ENCODE measurements around the gene ANKRD24.
"Not testable (repeated sequence)": the region's sequence is repeated elsewhere in the genome, so short reads cannot be mapped to it uniquely, and the experiment has no call there.

ANKRD24 gene

GRCh38 chr19:4199699-4200293 lies 17.3 kb downstream of the ANKRD24 start:
- peak; percentile 57 for DNase-seq

- DNase-seq: no peak
Measured at GRCh38 chr19:4200940-4201542, 18.6 kb downstream of the ANKRD24 start.

GRCh38 chr19:4201798-4202197 lies 19.3 kb downstream of the ANKRD24 start:
- DNase-seq: no peak

GRCh38 chr19:4206818-4207484 lies 24.5 kb downstream of the ANKRD24 start:
- DNase-seq: no peak

DNA sequence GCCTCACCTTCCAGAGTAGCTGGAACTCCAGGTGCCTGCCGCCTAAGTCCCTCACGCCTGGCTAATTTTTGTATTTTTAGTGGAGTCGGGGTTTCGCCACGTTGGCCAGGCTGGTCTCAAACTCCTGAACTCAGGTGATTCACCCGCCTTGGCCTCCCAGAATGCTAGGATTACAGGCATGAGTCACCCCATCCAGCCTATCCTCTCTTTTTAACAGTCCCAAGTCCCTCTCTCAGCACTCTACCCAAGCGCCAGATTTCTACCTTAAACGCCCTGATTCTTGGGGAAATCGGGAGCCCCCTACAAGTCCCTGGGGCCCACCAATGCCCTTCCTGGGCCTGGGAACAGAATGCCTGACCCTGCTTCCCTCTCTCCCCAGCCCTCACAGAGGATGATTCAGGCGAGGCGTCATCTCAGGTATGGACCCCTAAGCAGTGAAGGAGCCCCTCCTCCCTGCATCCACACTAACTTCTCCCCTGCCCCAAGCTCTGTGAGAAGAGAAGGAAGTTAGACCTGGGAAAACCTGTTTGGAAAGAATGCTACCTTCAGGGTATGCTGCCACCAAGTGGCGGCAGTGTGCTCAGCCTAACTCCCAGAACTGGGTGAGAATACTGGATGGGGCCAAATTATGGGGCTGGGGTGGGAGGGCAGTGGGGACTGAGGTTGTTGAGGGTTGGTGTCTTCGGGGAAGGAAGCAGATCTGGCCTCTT lies 26.1 kb downstream of the ANKRD24 start:
- peak; percentile 44 for DNase-seq

DNA sequence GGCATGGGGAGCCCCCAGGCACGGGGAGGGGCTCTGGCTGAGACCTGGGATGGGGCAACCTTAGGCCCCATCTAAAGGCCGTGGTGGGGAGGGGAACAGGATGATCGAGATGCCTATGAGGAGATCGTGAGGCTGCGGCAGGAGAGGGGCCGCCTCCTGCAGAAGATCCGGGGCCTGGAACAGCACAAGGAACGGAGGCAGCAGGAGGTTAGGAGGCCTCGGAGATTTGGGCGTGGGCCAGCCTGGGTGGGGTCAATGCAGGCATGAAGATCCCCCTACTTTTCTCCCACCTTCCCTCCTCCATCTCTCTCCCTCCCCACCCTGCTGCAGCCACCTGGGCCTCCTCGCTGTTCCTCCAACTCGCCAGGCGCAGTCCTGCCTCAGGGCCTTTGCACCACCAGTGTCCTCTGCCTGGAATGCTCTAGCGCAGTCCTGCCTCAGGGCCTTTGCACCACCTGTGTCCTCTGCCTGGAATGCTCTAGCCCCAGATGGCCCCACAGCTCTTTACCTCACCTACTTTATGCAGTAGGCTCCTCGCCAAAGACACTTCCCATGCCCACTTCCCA lies 27.8 kb downstream of the ANKRD24 start:
- no peak for DNase-seq

DNA sequence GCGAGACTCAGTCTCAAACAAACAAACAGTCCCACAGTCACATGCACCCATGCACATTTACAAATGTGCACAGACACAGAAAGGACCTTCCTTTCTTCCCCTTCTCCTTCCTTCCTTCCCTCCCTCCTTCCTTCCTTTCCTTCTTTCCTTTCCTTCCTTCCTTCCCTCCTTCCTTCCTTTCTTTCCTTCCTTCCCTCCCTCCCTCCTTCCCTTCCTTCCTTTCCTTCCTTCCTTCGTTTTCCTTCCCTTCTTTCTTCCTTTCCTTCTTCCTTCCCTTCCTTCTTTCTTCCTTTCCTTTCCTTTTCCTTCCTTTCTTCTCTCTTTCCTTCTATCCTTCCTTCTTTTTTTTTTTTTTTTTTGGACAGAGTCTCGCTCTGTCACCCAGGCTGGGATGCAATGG lies 30.6 kb downstream of the ANKRD24 start:
- no peak for DNase-seq

DNA sequence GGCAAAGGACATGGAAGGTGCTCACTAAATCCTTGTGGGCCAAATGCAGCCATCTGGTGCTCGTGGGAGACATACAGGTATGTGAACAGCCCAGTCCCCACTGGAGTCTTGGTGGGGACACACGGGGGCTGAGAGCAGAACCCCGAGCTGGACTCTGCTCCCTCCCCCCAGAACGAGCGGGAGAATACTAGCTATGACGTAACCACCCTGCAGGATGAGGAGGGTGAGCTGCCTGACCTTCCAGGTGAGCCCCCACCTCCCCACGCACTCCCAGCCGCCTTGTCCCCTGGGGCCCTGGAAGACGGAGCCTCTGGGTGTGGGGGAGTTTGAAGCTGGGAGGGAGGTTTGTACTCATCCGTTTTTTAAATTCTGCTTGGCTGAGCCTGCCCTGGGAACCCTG lies 33.3 kb downstream of the ANKRD24 start:
- DNase-seq: no peak

GRCh38 chr19:4216846-4217245 lies 34.4 kb downstream of the ANKRD24 start:
- no peak for DNase-seq

DNA sequence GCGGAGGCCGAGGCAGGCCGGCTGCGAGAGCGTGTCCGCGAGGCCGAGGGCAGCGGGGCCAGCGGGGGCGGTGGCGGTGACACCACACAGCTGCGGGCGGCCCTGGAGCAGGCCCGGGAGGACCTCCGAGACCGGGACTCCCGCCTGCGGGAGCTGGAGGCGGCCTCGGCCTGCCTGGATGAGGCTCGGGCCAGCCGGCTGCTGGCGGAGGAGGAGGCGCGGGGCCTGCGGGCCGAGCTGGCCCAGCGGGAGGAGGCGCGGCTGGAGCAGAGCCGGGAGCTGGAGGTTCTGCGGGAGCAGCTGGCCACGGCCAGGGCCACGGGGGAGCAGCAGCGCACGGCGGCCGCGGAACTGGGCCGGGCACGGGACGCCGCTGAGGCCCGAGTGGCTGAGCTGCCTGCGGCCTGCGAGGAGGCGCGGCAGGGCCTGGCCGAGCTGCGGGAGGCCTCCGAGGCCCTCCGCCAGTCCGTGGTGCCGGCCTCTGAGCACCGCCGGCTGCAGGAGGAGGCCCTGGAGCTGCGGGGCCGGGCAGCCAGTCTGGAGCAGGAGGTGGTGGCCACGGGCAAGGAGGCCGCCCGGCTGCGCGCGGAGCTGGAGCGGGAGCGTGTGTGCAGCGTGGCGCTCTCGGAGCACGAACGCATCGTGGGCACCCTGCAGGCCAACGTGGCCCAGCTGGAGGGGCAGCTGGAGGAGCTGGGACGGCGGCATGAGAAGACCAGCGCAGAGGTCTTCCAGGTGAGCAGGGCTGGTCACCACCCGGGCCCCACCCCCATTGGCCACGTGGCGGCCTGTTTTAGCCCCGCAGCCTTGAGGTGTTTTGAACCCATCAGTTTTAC lies 35.2 kb downstream of the ANKRD24 start:
- no peak for DNase-seq

DNA sequence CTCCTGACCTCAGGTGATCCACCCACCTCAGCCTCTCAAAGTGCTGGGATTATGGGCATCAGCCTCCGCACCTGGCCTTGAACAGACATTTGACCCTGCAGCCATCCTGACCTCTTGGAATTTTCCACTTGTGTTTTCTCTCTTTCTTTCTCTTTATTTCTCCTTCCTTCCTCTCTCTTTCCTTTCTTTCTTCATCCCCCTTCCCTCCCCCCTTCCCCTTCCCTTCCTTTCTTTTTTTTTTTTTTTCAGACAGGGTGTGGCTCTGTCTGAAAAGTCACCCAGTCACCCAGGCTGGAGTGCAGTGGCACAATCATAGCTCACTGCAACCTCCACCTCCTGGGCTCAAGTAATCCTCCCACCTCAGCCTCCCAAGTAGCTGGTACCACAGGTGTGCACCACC lies 36.0 kb downstream of the ANKRD24 start:
- not testable (repeated sequence) for DNase-seq

DNA sequence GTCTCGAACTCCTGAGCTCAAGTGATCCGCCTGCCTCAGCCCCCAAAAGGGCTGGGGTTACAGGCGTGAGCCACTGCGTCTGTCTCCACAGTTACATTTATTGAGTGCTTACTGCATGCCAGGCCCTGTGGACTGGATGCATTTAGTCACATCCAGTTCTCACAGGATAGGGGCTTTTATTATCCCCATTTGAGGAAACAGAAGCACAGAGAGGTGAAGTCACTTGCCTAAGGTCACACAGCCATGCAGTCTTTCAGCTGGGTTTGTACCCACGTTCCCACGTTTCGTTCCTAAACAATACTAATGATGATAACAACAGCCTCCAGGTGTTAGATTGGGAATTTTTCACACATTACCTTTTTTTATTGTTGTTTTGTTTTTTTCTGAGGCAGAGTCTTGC lies 37.7 kb downstream of the ANKRD24 start:
- no peak for DNase-seq

GRCh38 chr19:4224470-4224869 lies 42.0 kb downstream of the ANKRD24 start:
- DNase-seq: no peak

GRCh38 chr19:4225885-4226284 lies 43.4 kb downstream of the ANKRD24 start:
- no peak for DNase-seq

DNA sequence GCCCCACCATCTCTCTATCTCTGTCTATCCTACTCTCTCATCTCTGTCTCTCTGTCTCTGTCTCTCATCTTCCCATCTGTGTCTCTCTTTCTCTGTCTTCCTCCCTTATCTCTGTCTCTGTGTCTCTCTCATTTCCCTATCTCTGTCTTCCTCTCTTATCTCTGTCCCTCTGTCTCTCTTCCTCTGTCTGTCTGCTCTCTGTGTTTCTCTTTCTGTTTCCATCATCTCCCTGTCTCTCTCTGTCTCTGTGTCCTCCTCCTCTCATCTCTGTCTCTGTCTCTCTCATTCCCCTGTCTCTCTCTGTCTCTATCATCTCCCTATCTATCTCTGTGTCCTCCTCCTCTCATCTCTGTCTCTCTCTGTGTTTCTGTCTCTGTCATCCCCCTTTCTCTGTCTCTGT lies 45.3 kb downstream of the ANKRD24 start:
- DNase-seq: no peak

GRCh38 chr19:4228765-4229178 lies 46.3 kb downstream of the ANKRD24 start:
- no peak for DNase-seq

GRCh38 chr19:4229179-4229931 lies 46.9 kb downstream of the ANKRD24 start, which contains the start of gene EBI3:
TSS of gene EBI3 (plus strand) at chr19:4229523. CDS start at chr19:4229551, 28 bp downstream.
- DNase-seq: no peak

- not testable (repeated sequence) for DNase-seq
Measured at GRCh38 chr19:4230237-4230636, 47.7 kb downstream of the ANKRD24 start.

DNA sequence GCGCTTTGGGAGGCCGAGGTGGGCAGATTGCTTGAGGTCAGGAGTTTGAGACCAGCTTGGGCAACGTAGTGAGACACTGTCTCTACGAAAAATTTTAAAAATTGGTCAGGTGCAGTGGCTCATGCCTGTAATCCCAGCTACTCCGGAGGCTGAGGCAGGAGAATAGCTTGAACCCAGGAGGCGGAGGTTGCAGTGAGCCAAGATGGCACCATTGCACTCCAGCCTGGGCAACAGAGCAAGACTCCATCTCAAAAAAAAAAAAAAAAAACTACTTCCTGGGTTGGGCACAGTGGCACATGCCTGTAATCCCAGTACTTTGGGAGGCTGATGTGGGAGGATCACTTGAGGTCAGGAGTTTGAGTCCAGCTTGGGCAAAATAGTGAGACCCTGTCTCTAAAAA lies 49.0 kb downstream of the ANKRD24 start:
- not testable (repeated sequence) for DNase-seq

DNA sequence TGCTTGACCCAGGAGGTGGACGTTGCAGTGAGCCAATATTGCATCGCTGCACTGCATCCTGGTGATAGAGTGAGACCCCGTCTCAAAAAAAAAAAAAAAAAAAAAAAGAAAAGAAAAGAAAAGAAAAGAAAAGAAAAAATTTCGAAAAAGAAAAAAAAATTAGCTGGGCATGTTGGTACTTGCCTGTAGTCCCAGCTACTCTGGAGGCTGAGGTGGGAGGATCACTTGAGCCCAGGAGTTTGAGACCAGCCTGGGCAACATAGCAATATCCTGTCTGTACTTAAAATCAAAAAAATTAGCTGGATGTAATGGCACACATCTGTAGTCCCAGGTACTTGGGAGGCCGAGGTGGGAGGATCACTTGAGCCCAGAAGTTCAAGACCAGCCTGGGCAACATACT lies 49.6 kb downstream of the ANKRD24 start:
- not testable (repeated sequence) for DNase-seq

DNA sequence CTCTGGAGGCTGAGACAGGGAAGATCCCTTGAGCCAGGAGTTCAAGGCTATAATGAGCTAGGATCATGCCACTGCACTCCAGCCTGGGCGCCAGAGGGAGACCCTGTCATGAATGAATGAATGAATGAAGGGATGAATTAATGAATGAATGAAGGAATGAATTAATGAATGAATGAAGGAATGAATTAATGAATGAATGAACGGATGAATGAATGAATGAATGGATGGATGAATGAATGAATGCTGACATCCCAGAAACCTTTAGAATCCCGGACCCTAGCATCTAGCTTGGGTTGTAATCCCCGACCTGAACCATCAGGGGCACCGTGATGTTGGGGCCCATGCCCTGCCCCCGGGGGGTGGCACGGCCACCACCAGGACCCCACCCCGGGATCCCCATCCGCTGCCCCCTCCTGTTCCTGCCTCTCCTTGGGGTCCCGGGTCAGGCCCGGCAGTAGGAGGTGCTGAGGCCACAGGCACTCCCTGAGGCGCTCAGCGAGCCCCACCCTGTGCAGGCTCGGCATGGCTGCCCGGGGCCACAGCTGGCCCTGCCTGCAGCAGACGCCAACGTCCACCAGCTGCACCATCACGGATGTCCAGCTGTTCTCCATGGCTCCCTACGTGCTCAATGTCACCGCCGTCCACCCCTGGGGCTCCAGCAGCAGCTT lies 50.3 kb downstream of the ANKRD24 start:
- no peak for DNase-seq

Data from NCI-H510A (cell line).